HCT116 (cell line): Measurements from ENCODE around the gene INSRR. TPM values are rescaled to one million over a fixed set of nuclear protein-coding genes. Genes with fewer than 3 reads are reported as not detected.

ENCODE experiments used
- ATAC-seq: fragments of 200-7000 bp; cut with Tn5 transposase; 2 replicates; pipeline ENCODE4 v1.9.1; 2020; ENCODE audit warnings: mild to moderate bottlenecking, moderate library complexity
- BruUV-seq: library from RNA; stranded (reverse); fragments of 400-500 nt; replicated peaks from 2 replicates; lab custom pipeline; 2021; lab: Mats Ljungman, UMichigan
- CTCF ChIA-PET: fragments of 300-600 bp; sonication (Branson Sonifier 250); formaldehyde crosslinking; loops from one replicate; lab custom pipeline; 2021; ENCODE audit warnings: antibody characterized with exemption; lab: Charles Lee
- POLR2A ChIA-PET: fragments of 300-600, 350-600 bp; sonication (Branson Sonifier 250); formaldehyde crosslinking; loops from one replicate; lab custom pipeline; 2021; ENCODE audit warnings: antibody characterized with exemption; lab: Charles Lee
- RAD21 ChIA-PET, 2 experiments: fragments of 300-600 bp; sonication (Branson Sonifier 250); formaldehyde crosslinking; loops; one replicate each; lab custom pipeline; 2023; ENCODE audit warnings: low total read pairs in 2 of 2; ENCODE audit not compliant: uncharacterized antibody in 2 of 2, unreplicated experiment in 2 of 2, low non-redundant PET in 1 of 2; lab: Charles Lee
- DNase-seq: peaks from one replicate; pipeline ENCODE4 v3.0.0-alpha.2; 2010; ENCODE audit warnings: low read depth, low spot score
- H2AFZ ChIP-seq: fragments of 200-600 bp; shearing (Covaris generic), sonication (generic); 2 replicates; pipeline ENCODE4 v1.6.1; 2017; ENCODE audit warnings: low read depth, mixed run types, mixed read lengths, antibody characterized with exemption, low read length; ENCODE audit not compliant: poor library complexity, severe bottlenecking
- H3K27ac ChIP-seq: 2 replicates; pipeline ENCODE4 v1.5.1; 2012; ENCODE audit warnings: low read depth, low read length
- H3K27me3 ChIP-seq: fragments of 200-600 bp; sonication (generic); 2 replicates; pipeline ENCODE4 v1.6.1; 2016; ENCODE audit warnings: mixed run types, low read length, mixed read lengths; ENCODE audit not compliant: insufficient read depth
- H3K36me3 ChIP-seq, 2 experiments: fragments of 200-500 bp in 1 of 2; fragments of 200-600 bp in 1 of 2; sonication (Bioruptor generic) in 1 of 2; sonication (generic) in 1 of 2; 2 replicates each; pipeline versions ENCODE4 v1.5.1 to v1.6.1; 2014 to 2016; ENCODE audit warnings: low read length in 2 of 2, inconsistent platforms in 1 of 2, mixed read lengths in 1 of 2, mixed run types in 1 of 2; ENCODE audit not compliant: insufficient read depth in 2 of 2, control insufficient read depth in 1 of 2
- H3K4me1 ChIP-seq, 2 experiments: fragments of 200-600 bp in 1 of 2; sonication (generic) in 1 of 2; 2 replicates each; pipeline versions ENCODE4 v1.5.1 to v1.6.1; 2012 to 2017; ENCODE audit warnings: low read length in 2 of 2, inconsistent platforms in 1 of 2, mild to moderate bottlenecking in 1 of 2, mixed read lengths in 1 of 2, mixed run types in 1 of 2, moderate library complexity in 1 of 2; ENCODE audit not compliant: insufficient read depth in 2 of 2, control insufficient read depth in 1 of 2
- H3K4me2 ChIP-seq: fragments of 200-600 bp; sonication (generic); 2 replicates; pipeline ENCODE4 v1.6.1; 2017; ENCODE audit warnings: mixed run types, low read length, mixed read lengths
- H3K4me3 ChIP-seq, 2 experiments: fragments of 200-600 bp in 1 of 2; sonication (generic) in 1 of 2; replicated peaks in 1 of 2; 2 replicates each; pipeline ENCODE4 v1.5.1; 2011 to 2016; ENCODE audit warnings: low read length in 2 of 2, control low read depth in 1 of 2, low read depth in 1 of 2, mild to moderate bottlenecking in 1 of 2, mixed read lengths in 1 of 2, mixed run types in 1 of 2
- H3K79me2 ChIP-seq: fragments of 200-600 bp; sonication (generic); 2 replicates; pipeline ENCODE4 v1.6.1; 2017; ENCODE audit warnings: mild to moderate bottlenecking, mixed run types, low read length, moderate library complexity, mixed read lengths; ENCODE audit not compliant: insufficient read depth
- H3K9ac ChIP-seq: fragments of 200-600 bp; sonication (generic); 2 replicates; pipeline ENCODE4 v1.6.1; 2016; ENCODE audit warnings: low read length, mixed read lengths
- H3K9me2 ChIP-seq: fragments of 200-600 bp; sonication (generic), shearing (Covaris generic); 2 replicates; pipeline ENCODE4 v1.6.1; 2017; ENCODE audit warnings: mixed run types, mild to moderate bottlenecking, moderate library complexity; ENCODE audit not compliant: insufficient read depth
- H3K9me3 ChIP-seq, 2 experiments: fragments of 200-500 bp in 1 of 2; fragments of 200-600 bp in 1 of 2; sonication (Bioruptor generic) in 1 of 2; sonication (generic) in 1 of 2; 2 replicates each; pipeline ENCODE4 v1.6.1; 2014 to 2017; ENCODE audit warnings: low read length in 2 of 2, mixed read lengths in 2 of 2, inconsistent platforms in 1 of 2, low read depth in 1 of 2, mild to moderate bottlenecking in 1 of 2, mixed run types in 1 of 2, moderate library complexity in 1 of 2; ENCODE audit not compliant: control insufficient read depth in 1 of 2, insufficient read depth in 1 of 2
- H4K20me1 ChIP-seq: fragments of 200-600 bp; sonication (generic), shearing (Covaris generic); 2 replicates; pipeline ENCODE4 v1.6.1; 2017; ENCODE audit warnings: mixed run types, mild to moderate bottlenecking, moderate library complexity; ENCODE audit not compliant: insufficient read depth
- CBX3 ChIP-seq: IDR thresholded peaks from 2 replicates; pipeline ENCODE4 v1.6.1; 2012; ENCODE audit warnings: low read depth
- CEBPB ChIP-seq: IDR thresholded peaks from 2 replicates; pipeline ENCODE4 v1.6.1; 2012; ENCODE audit warnings: low read depth
- EGR1 ChIP-seq: IDR thresholded peaks from 2 replicates; pipeline ENCODE4 v1.6.1; 2012; ENCODE audit warnings: low read depth
- EZH2 ChIP-seq: fragments of 200-600 bp; sonication (generic); IDR thresholded peaks from 2 replicates; pipeline ENCODE4 v1.6.1; 2017; ENCODE audit warnings: antibody characterized with exemption, mixed run types
- EZH2phosphoT487 ChIP-seq: fragments of 200-600 bp; IDR thresholded peaks from 2 replicates; pipeline ENCODE4 v1.6.1; 2018; ENCODE audit warnings: antibody characterized with exemption, borderline replicate concordance
- FOSL1 ChIP-seq: IDR thresholded peaks from 2 replicates; pipeline ENCODE4 v1.6.1; 2012; ENCODE audit warnings: low read depth
- JUND ChIP-seq: IDR thresholded peaks from 2 replicates; pipeline ENCODE4 v1.6.1; 2012
- POLR2A ChIP-seq: IDR thresholded peaks from 2 replicates; pipeline ENCODE4 v1.7.0; 2011; ENCODE audit warnings: borderline replicate concordance; ENCODE audit not compliant: insufficient read depth, insufficient read length; ENCODE audit errors: extremely low read depth
- POLR2AphosphoS5 ChIP-seq: IDR thresholded peaks from 2 replicates; pipeline ENCODE4 v1.6.1; 2011; ENCODE audit warnings: mild to moderate bottlenecking, low read depth, low read length, moderate library complexity
- RAD21 ChIP-seq: IDR thresholded peaks from 2 replicates; pipeline ENCODE4 v1.6.1; 2012; ENCODE audit warnings: low read depth, mild to moderate bottlenecking
- REST ChIP-seq: IDR thresholded peaks from 2 replicates; pipeline ENCODE4 v1.6.1; 2012; ENCODE audit warnings: low read depth
- SP1 ChIP-seq: IDR thresholded peaks from 2 replicates; pipeline ENCODE4 v1.6.1; 2012; ENCODE audit warnings: low read depth
- TCF7L2 ChIP-seq: IDR thresholded peaks from 2 replicates; pipeline ENCODE4 v1.7.0; 2011; ENCODE audit warnings: borderline replicate concordance, inconsistent platforms; ENCODE audit not compliant: insufficient read depth, insufficient read length; ENCODE audit errors: extremely low read depth
- YY1 ChIP-seq: IDR thresholded peaks from 2 replicates; pipeline ENCODE4 v1.6.1; 2011; ENCODE audit warnings: low read length, low read depth, moderate library complexity, mild to moderate bottlenecking; ENCODE audit not compliant: insufficient replicate concordance; ENCODE audit errors: extremely low read depth
- ZNF274 ChIP-seq: fragments of 200-500 bp; sonication (Bioruptor generic); IDR thresholded peaks from 2 replicates; pipeline ENCODE4 v1.6.1; 2014; ENCODE audit warnings: mild to moderate bottlenecking, low read depth, low read length, inconsistent platforms
- intact Hi-C: fragments of 100-400 bp; cut with micrococcal nuclease; formaldehyde crosslinking; loops from 2 replicates; pipeline ENCODE4 v1.10.0; 2022
- total RNA-seq: library from RNA; stranded (reverse); gene quantifications from one replicate; pipeline ENCODE4 v1.2.1, GENCODE V29; 2021; ENCODE audit not compliant: unreplicated experiment
- TF ChIP-seq, protein P1 (sequence below): IDR thresholded peaks from 2 replicates; pipeline ENCODE4 v1.6.1; 2011; ENCODE audit warnings: mild to moderate bottlenecking, low read length, moderate library complexity; ENCODE audit not compliant: insufficient replicate concordance; ENCODE audit errors: extremely low read depth
- TF ChIP-seq, protein P2 (sequence below): IDR thresholded peaks from 2 replicates; pipeline ENCODE4 v1.6.1; 2012
- TF ChIP-seq, protein P3 (sequence below): IDR thresholded peaks from 2 replicates; pipeline ENCODE4 v1.6.1; 2012

INSRR gene
- total RNA-seq, 1 experiment from 2014 or later = not detected

DNA sequence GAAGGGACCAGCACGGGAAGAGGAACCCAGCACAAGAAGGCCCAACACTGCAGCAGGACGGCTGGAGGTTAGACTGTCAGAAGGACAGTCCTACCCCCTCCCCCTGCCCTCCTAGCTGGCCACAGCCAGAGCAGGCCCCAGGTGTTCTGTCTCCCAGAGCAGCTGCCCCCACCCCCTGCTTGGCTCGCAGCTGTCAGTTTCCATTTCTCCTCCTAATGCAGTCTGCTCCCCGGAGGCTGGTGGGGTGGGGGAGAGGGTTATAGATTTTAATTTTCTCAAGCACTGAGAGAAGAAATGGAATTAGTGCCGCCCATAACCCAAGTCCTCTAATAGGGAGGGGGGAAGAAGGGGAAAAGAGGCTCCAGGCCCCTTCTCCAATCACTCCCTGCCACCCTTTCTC is 21.6 kb upstream of the INSRR start:
- H3K4me3 ChIP-seq = no peak overlapping the region
- H3K27me3 ChIP-seq = 0 out of 2 replicates have a peak, but pooled peaks cover 3% of the 10 kb centered on the region
- H3K27ac ChIP-seq = no peak overlapping the region
- H3K9me3 ChIP-seq = no peaks in the 10 kb centered on the region
- no peak overlapping the region for H3K9ac ChIP-seq
- no peak overlapping the region for H3K4me2 ChIP-seq
- H2AFZ ChIP-seq = no peak overlapping the region
- ATAC-seq (no peak), DNase-seq (no peak)
- TF ChIP-seq, protein P1, sequence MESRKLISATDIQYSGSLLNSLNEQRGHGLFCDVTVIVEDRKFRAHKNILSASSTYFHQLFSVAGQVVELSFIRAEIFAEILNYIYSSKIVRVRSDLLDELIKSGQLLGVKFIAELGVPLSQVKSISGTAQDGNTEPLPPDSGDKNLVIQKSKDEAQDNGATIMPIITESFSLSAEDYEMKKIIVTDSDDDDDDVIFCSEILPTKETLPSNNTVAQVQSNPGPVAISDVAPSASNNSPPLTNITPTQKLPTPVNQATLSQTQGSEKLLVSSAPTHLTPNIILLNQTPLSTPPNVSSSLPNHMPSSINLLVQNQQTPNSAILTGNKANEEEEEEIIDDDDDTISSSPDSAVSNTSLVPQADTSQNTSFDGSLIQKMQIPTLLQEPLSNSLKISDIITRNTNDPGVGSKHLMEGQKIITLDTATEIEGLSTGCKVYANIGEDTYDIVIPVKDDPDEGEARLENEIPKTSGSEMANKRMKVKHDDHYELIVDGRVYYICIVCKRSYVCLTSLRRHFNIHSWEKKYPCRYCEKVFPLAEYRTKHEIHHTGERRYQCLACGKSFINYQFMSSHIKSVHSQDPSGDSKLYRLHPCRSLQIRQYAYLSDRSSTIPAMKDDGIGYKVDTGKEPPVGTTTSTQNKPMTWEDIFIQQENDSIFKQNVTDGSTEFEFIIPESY = no peak
- TF ChIP-seq POLR2A (no peak), CBX3 (no peak), JUND (no peak), EZH2phosphoT487 (no peak), CEBPB (no peak), EZH2 (no peak), FOSL1 (no peak), EGR1 (no peak), REST (no peak), YY1 (no peak), TCF7L2 (no peak), ZNF274 (no peak), SP1 (no peak), RAD21 (no peak), POLR2AphosphoS5 (no peak)
- TF ChIP-seq, protein P2, sequence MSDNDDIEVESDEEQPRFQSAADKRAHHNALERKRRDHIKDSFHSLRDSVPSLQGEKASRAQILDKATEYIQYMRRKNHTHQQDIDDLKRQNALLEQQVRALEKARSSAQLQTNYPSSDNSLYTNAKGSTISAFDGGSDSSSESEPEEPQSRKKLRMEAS = no peak
- TF ChIP-seq, protein P3, sequence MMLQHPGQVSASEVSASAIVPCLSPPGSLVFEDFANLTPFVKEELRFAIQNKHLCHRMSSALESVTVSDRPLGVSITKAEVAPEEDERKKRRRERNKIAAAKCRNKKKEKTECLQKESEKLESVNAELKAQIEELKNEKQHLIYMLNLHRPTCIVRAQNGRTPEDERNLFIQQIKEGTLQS = no peak
- intact Hi-C loops = no loop called here
- no peaks in the 10 kb centered on the region for H3K36me3 ChIP-seq
- ChIA-PET POLR2A (no interaction called here), CTCF (interaction anchor here (1.2 kb wide), 1 partner anchor 47 kb away, joined by 3 read pairs; no protein-coding TSS in a partner anchor), RAD21 (no interaction called here)
- no peaks in the 10 kb centered on the region for H3K9me2 ChIP-seq
- peaks cover 0 to 7% of the 10 kb centered on the region in 2 experiments; a peak in 1 of 4 replicates for H3K4me1 ChIP-seq
- BruUV-seq = no TSS peak
- no peaks in the 10 kb centered on the region for H3K79me2 ChIP-seq
- no peaks in the 10 kb centered on the region for H4K20me1 ChIP-seq
